GM18870 (cell line): ENCODE measurements around the gene SERPIND1.

Source experiments
- ATAC-seq: cut with Tn5 transposase; IDR thresholded peaks from one replicate; pipeline ENCODE4 v1.9.1; 2021; ENCODE audit warnings: moderate library complexity; ENCODE audit not compliant: unreplicated experiment

SERPIND1 gene

GRCh38 chr22:20774882-20775281, 969 bp downstream of the SERPIND1 start:
- no peak for ATAC-seq

DNA sequence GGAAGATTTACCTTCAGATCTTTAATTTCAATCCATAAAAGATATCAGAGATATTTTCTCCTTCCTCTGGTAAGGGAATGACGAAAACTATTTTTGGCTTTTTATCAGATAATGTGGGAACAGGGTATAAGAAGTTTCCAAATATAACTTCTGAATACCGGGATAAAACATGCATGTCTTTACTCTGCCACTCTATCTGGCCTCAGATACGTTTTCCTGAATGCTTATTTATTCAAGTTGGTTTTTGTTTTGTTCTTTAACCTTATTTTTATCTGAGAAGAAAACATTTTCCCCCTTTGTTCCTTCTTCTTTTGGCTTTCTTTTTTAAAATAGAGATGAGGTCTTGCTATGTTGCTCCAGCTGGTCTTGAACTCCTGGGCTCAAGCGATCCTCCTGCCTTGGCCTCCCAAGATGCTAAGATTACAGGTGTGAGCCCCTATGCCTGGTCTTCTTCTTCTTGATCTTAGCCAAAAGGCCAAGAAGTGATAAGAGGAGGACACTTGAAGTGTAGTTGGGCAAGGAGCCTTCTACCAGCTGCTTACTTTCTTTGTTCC, 1.5 kb downstream of the SERPIND1 start:
- ATAC-seq = no peak

- no peak for ATAC-seq
Measured at GRCh38 chr22:20776624-20777405, 2.9 kb downstream of the SERPIND1 start.

DNA sequence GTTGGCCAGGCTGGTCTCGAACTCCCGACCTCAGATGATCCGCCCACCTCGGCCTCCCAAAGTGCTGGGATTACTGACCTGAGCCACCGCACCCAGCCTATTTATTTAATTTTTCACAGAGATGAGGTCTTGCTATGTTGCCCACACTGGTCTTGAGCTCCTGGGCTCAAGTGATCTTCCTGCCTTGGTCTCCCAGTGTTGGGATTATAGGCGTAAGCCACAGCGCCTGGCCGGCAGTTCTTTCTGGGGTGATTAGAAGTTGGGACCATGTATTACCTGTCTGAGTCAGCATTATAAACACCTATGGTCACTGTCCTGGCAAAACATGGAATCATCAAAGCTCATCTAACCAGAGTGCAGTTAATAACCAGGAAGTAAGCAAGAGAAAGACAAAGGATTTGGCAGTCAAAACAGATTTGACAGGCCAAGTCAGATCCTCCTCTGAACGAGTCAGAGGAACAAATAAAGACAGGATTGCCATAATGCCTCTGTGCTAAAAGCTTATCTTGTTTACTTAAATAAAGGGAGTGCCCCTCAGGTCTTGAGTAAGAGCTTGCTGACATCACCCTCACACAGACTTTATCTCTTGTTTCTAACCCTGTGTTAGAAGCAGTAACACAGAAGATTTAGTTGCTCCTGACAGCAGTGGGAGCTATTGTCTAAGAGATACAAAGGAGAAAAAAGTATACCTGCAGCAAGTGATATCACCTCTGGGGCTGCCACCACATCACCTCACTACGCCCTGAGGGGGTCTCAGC, 3.7 kb downstream of the SERPIND1 start:
- no peak for ATAC-seq

DNA sequence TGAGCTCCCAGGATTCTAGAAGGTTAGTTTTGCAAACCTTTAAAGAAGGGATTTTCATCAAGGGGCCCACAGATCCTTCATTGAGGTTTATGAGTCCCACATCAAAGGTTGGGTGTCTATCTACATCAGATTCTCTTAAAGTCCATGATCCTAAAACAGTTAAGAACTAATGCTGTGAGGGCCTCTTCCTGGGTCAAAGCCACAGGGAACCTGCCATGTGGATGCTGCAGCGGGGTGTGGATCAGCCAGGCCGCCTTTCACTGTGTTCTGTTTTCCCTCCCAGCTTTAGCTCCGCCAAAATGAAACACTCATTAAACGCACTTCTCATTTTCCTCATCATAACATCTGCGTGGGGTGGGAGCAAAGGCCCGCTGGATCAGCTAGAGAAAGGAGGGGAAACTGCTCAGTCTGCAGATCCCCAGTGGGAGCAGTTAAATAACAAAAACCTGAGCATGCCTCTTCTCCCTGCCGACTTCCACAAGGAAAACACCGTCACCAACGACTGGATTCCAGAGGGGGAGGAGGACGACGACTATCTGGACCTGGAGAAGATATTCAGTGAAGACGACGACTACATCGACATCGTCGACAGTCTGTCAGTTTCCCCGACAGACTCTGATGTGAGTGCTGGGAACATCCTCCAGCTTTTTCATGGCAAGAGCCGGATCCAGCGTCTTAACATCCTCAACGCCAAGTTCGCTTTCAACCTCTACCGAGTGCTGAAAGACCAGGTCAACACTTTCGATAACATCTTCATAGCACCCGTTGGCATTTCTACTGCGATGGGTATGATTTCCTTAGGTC, 5.3 kb downstream of the SERPIND1 start:
- no peak for ATAC-seq

GRCh38 chr22:20779818-20780158, 5.9 kb downstream of the SERPIND1 start:
- no peak for ATAC-seq

DNA sequence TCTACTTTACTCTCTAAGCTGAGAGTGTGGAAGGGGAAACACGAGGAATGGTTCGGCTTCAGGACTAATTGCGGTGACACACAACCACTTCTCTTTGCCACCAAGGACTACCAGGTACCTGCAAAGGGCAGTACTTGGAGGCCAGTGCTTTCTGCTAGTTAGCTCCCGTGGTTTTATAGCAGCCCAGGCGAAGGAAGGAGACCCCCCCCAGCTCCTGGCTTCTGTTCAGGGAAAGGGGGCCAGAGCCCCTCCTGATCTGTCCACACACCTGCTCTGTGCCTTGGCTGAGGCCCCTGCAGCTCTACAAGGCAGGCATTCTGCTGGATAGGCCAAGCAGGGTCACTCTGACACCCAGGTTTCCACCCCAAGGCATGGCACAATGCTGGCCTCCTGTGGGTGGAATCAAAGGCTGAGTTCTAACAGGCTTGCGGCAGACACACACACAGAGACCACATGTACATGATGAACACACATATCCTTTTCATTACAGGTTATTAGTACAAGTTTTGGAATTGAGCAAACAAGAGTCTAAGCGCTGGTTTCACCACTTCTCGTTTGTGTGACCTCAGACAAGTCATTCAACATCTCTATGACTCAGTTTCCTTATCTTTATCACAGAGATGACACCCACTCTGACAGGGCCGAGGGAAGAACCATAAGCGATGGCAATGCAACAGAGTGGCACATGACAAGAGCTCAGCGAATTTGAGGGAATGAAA, 7.5 kb downstream of the SERPIND1 start:
- no peak for ATAC-seq

GRCh38 chr22:20782083-20782482, 8.2 kb downstream of the SERPIND1 start:
- no peak for ATAC-seq

- ATAC-seq = no peak
Measured at GRCh38 chr22:20782596-20783299, 8.8 kb downstream of the SERPIND1 start.

DNA sequence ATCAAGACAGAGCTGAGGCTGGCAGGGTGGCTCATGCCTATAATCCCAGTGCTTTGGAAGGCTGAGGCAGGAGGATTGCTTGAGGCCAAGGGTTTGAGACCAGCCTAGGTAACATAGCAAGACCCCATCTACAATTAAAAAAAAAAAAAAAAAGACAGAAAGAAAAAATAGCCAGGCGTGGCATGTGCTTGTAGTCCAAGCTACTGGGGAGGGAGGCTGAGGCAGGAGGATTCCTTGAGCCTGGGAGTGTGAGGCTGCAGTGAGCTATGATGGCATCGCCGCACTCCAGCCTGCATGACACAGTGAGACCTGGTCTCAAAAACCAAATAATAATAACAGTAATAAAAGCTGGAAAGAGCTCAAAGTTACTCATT, 9.4 kb downstream of the SERPIND1 start:
- no peak for ATAC-seq

DNA sequence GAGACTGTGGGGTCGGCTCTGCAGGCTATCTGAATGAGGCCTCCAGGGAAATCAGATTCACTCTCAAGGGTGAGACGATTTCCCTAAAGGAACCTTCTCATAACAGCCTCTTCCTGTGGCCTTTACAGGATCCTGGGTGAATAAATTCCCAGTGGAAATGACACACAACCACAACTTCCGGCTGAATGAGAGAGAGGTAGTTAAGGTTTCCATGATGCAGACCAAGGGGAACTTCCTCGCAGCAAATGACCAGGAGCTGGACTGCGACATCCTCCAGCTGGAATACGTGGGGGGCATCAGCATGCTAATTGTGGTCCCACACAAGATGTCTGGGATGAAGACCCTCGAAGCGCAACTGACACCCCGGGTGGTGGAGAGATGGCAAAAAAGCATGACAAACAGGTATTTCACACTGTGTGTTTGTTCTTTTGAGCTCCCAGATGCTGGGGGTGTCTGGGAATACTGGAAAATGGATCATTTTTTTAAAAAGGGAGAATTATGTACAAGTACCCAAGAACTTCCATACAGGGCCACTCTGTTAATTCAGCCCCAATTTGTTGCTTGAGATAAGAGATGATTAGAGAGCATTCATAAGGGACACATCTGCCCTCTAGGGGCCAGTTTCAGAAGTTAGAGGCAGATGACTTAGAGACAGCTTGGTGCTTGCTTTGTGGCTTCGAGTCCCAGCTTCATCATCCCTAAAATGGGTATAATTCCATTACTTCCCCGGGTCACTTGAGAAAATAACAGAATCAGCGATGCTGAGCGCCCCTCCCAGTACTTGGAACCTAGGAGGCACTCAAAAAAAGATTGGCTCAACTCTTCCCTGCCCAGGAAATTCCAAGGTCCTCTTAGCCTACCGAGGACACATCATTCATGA, 10.2 kb downstream of the SERPIND1 start:
- no peak for ATAC-seq

DNA sequence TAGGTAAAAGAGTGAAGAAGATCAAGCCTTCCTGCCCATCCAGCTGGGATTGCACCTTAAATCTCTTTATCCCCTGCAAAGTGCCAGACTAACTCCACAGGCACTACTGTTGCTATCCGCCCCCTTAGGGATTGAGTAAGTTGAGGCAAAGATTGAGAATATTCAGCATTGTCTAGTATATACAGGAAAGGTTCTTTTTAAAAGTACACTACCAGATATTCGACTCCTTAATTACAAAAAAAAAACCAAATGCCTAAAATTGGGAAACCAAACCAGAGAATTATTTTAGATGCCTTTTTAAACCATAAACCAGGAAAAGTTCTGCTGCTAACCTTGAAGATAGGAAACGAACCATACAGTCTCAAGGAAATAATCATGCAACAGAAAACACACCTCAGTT, 11.5 kb downstream of the SERPIND1 start:
- no peak for ATAC-seq

GRCh38 chr22:20786048-20786447, 12.1 kb downstream of the SERPIND1 start:
- ATAC-seq = no peak

- ATAC-seq = no peak
Measured at GRCh38 chr22:20786536-20786979, 12.6 kb downstream of the SERPIND1 start.

GRCh38 chr22:20787223-20787622, 13.3 kb downstream of the SERPIND1 start:
- no peak for ATAC-seq

DNA sequence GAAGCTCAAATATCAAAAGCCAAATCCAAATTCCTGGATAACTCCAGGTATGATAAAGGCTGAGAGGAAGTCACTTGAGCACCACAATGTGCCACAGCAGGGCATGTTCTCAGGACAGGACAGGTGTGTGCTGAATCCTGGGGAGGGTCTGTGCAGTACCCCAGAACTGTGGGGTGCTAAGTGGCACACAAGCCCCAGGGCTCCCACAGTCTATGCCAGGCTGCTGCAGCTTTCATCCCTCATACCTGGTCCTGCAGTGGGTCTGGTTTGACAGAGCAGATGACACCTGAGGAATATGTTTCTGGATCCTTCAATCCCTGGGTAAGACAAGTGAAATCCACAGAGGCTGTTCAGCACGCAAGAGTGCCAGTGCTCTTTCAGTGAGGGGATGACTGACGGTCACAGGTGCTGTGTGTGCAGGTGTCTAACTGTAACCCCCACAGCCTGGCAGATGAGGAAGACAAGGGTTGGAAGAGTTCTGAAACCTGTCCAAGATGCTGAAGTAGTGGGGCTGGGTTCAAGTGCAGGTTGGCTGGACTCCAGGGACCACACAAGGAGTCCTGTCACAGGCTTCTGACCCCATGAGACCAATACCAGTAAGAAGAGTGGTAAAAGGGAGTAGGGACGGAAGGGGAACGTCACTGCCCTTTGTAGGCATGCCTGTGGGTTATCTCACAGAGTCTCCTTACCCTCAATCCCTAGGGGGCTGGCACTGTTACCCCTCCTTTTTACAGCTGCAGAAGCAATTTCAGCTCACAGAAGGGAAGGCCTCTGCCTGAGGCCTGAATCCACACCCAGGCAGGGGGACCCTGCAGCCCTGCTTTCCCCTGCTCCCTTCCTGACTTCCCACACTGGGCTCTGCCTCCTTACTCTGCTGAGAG, 14.1 kb downstream of the SERPIND1 start:
- no peak for ATAC-seq

DNA sequence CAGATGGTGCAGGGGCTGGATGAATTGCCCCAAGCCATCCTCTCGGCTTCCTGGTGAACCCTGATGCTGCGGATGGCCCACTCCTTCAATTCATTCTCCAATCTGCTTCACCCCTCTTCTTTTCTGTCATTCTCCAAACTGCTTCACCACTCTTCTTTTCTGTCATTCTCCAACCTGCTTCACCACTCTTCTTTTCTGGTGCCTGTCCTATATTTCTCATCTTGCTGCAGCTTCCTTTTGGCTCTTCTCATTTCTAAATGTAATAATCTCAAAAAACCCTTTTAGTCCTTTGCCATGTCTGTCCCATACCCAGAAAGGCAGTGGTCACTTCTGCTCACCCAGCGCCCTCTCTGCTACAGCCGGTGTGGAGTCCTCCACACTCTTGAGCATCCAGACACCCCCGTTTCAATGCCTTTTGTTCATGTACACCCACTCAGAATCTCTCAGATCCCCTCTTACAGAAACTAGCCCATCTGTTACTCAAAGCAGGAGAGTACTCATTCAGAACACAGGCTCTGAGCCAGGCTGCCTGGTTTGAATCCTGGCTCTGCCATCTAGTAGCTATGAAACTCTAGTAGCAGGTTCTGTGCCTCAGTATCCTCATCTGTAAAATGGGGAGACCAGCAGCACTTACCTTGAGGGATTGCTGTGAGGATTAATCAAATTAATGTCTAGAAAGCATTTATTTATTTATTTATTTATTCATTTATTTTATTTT, 14.9 kb downstream of the SERPIND1 start:
- ATAC-seq = no peak
